ENCODE results near the gene NXF1.
"Not testable (repeated sequence)": the region's sequence is repeated elsewhere in the genome, so short reads cannot be mapped to it uniquely, and the experiment has no call there.

The NXF1 gene

GRCh38 chr11:62830904-62831519 is 25.8 kb upstream of the NXF1 start:
- H3K27me3 ChIP-seq (ENCODE audit: insufficient read depth, insufficient read length): no peaks in the 10 kb centered on the region
- H3K36me3 ChIP-seq (ENCODE audit: insufficient read depth, insufficient read length, low read length): peaks cover 63% of the 10 kb centered on the region
- H3K4me1 ChIP-seq (ENCODE audit: insufficient read depth, insufficient read length): peaks cover 7% of the 10 kb centered on the region
- DNase-seq (ENCODE audit: low read depth, low spot score): no peak
- no peaks in the 10 kb centered on the region for H3K9me3 ChIP-seq (ENCODE audit: insufficient read depth, low read length)
- peak overlapping the region; percentile 93 for H3K4me3 ChIP-seq (ENCODE audit: insufficient read length, low read depth)
- peak overlapping the region; percentile 92 for H3K9ac ChIP-seq (ENCODE audit: insufficient read length, low read depth)
- TF ChIP-seq ZNF274 (IDR thresholded peaks at IDR 0.05; ENCODE audit: low read depth, low read length) (no peak), YY1 (IDR thresholded peaks at IDR 0.05; ENCODE audit: insufficient read depth, insufficient read length) (no peak), SUZ12 (IDR thresholded peaks at IDR 0.05; ENCODE audit: extremely low read depth, insufficient read depth, insufficient read length) (no peak)

- not testable (repeated sequence) for H3K27me3 ChIP-seq (ENCODE audit: insufficient read depth, insufficient read length); DNase-seq (ENCODE audit: low read depth, low spot score); H3K4me3 ChIP-seq (ENCODE audit: insufficient read length, low read depth); H3K4me1 ChIP-seq (ENCODE audit: insufficient read depth, insufficient read length); H3K9ac ChIP-seq (ENCODE audit: insufficient read length, low read depth); H3K9me3 ChIP-seq (ENCODE audit: insufficient read depth, low read length)
- peaks cover 62% of the 10 kb centered on the region for H3K36me3 ChIP-seq (ENCODE audit: insufficient read depth, insufficient read length, low read length)
Observed at GRCh38 chr11:62828130-62828529, 22.9 kb upstream of the NXF1 start.

GRCh38 chr11:62823677-62824076 is 18.4 kb upstream of the NXF1 start:
- Histone ChIP-seq H3K9me3 (ENCODE audit: insufficient read depth, low read length) (no peaks in the 10 kb centered on the region), H3K27me3 (ENCODE audit: insufficient read depth, insufficient read length) (no peaks in the 10 kb centered on the region), H3K4me1 (ENCODE audit: insufficient read depth, insufficient read length) (no peaks in the 10 kb centered on the region), H3K36me3 (ENCODE audit: insufficient read depth, insufficient read length, low read length) (peaks cover 80% of the 10 kb centered on the region), H3K4me3 (ENCODE audit: insufficient read length, low read depth) (no peak overlapping the region), H3K9ac (ENCODE audit: insufficient read length, low read depth) (no peak overlapping the region)
- DNase-seq (ENCODE audit: low read depth, low spot score): no peak
- TF ChIP-seq YY1 (IDR thresholded peaks at IDR 0.05; ENCODE audit: insufficient read depth, insufficient read length): no peak
- TF ChIP-seq ZNF274 (IDR thresholded peaks at IDR 0.05; ENCODE audit: low read depth, low read length): no peak
- no peak for TF ChIP-seq SUZ12 (IDR thresholded peaks at IDR 0.05; ENCODE audit: extremely low read depth, insufficient read depth, insufficient read length)

- Histone ChIP-seq H3K36me3 (ENCODE audit: insufficient read depth, insufficient read length, low read length) (peaks cover 56% of the 10 kb centered on the region), H3K9ac (ENCODE audit: insufficient read length, low read depth) (no peak overlapping the region), H3K27me3 (ENCODE audit: insufficient read depth, insufficient read length) (no peaks in the 10 kb centered on the region), H3K4me3 (ENCODE audit: insufficient read length, low read depth) (no peak overlapping the region), H3K9me3 (ENCODE audit: insufficient read depth, low read length) (no peaks in the 10 kb centered on the region), H3K4me1 (ENCODE audit: insufficient read depth, insufficient read length) (no peaks in the 10 kb centered on the region)
- TF ChIP-seq YY1 (IDR thresholded peaks at IDR 0.05; ENCODE audit: insufficient read depth, insufficient read length) (no peak), SUZ12 (IDR thresholded peaks at IDR 0.05; ENCODE audit: extremely low read depth, insufficient read depth, insufficient read length) (no peak), ZNF274 (IDR thresholded peaks at IDR 0.05; ENCODE audit: low read depth, low read length) (no peak)
- DNase-seq (ENCODE audit: low read depth, low spot score): no peak
Observed at GRCh38 chr11:62817129-62817528, 11.9 kb upstream of the NXF1 start.

- no peak overlapping the region for H3K4me3 ChIP-seq (ENCODE audit: insufficient read length, low read depth)
- DNase-seq (ENCODE audit: low read depth, low spot score): no peak
- no peaks in the 10 kb centered on the region for H3K9me3 ChIP-seq (ENCODE audit: insufficient read depth, low read length)
- H3K9ac ChIP-seq (ENCODE audit: insufficient read length, low read depth): no peak overlapping the region
- no peaks in the 10 kb centered on the region for H3K27me3 ChIP-seq (ENCODE audit: insufficient read depth, insufficient read length)
- H3K36me3 ChIP-seq (ENCODE audit: insufficient read depth, insufficient read length, low read length): peaks cover 54% of the 10 kb centered on the region
- no peaks in the 10 kb centered on the region for H3K4me1 ChIP-seq (ENCODE audit: insufficient read depth, insufficient read length)
- TF ChIP-seq ZNF274 (IDR thresholded peaks at IDR 0.05; ENCODE audit: low read depth, low read length) (no peak), YY1 (IDR thresholded peaks at IDR 0.05; ENCODE audit: insufficient read depth, insufficient read length) (no peak), SUZ12 (IDR thresholded peaks at IDR 0.05; ENCODE audit: extremely low read depth, insufficient read depth, insufficient read length) (no peak)
Observed at GRCh38 chr11:62816557-62816956, 11.3 kb upstream of the NXF1 start.

GRCh38 chr11:62811659-62812058 is 6.4 kb upstream of the NXF1 start:
- TF ChIP-seq ZNF274 (IDR thresholded peaks at IDR 0.05; ENCODE audit: low read depth, low read length): no peak
- no peak for TF ChIP-seq YY1 (IDR thresholded peaks at IDR 0.05; ENCODE audit: insufficient read depth, insufficient read length)
- no peak for TF ChIP-seq SUZ12 (IDR thresholded peaks at IDR 0.05; ENCODE audit: extremely low read depth, insufficient read depth, insufficient read length)
- no peak for DNase-seq (ENCODE audit: low read depth, low spot score)
- no peaks in the 10 kb centered on the region for H3K9me3 ChIP-seq (ENCODE audit: insufficient read depth, low read length)
- H3K27me3 ChIP-seq (ENCODE audit: insufficient read depth, insufficient read length): no peaks in the 10 kb centered on the region
- no peak overlapping the region for H3K9ac ChIP-seq (ENCODE audit: insufficient read length, low read depth)
- no peaks in the 10 kb centered on the region for H3K4me1 ChIP-seq (ENCODE audit: insufficient read depth, insufficient read length)
- peaks cover 26% of the 10 kb centered on the region for H3K36me3 ChIP-seq (ENCODE audit: insufficient read depth, insufficient read length, low read length)
- no peak overlapping the region for H3K4me3 ChIP-seq (ENCODE audit: insufficient read length, low read depth)

GRCh38 chr11:62810748-62811147 is 5.5 kb upstream of the NXF1 start:
- TF ChIP-seq YY1 (IDR thresholded peaks at IDR 0.05; ENCODE audit: insufficient read depth, insufficient read length): no peak
- no peak for TF ChIP-seq SUZ12 (IDR thresholded peaks at IDR 0.05; ENCODE audit: extremely low read depth, insufficient read depth, insufficient read length)
- no peak for TF ChIP-seq ZNF274 (IDR thresholded peaks at IDR 0.05; ENCODE audit: low read depth, low read length)
- DNase-seq (ENCODE audit: low read depth, low spot score): no peak
- Histone ChIP-seq H3K4me1 (ENCODE audit: insufficient read depth, insufficient read length) (peaks cover 7% of the 10 kb centered on the region), H3K9me3 (ENCODE audit: insufficient read depth, low read length) (no peaks in the 10 kb centered on the region), H3K27me3 (ENCODE audit: insufficient read depth, insufficient read length) (no peaks in the 10 kb centered on the region), H3K36me3 (ENCODE audit: insufficient read depth, insufficient read length, low read length) (peaks cover 19% of the 10 kb centered on the region), H3K4me3 (ENCODE audit: insufficient read length, low read depth) (no peak overlapping the region), H3K9ac (ENCODE audit: insufficient read length, low read depth) (no peak overlapping the region)
